ENCODE measurements around the gene IRAK2. TPM values are rescaled to one million over a fixed set of nuclear protein-coding genes. Genes with fewer than 3 reads are reported as not detected.

Gene IRAK2
- total RNA-seq, 1 donor from 2014 or later, result 0.20 TPM

GRCh38 chr3:10188804-10189556, 24.3 kb downstream of the IRAK2 start:
- Mint-ChIP-seq H3K9me3 (ENCODE audit: unreplicated experiment) (peaks cover 4% of the 10 kb centered on the region), H3K36me3 (ENCODE audit: unreplicated experiment) (no peaks in the 10 kb centered on the region), H3K4me1 (ENCODE audit: low read depth, unreplicated experiment) (no peaks in the 10 kb centered on the region), H3K4me3 (ENCODE audit: unreplicated experiment) (no peak overlapping the region), H3K27ac (ENCODE audit: unreplicated experiment) (no peak overlapping the region), H3K27me3 (ENCODE audit: unreplicated experiment) (peaks cover 4% of the 10 kb centered on the region)
- no peak for TF ChIP-seq CTCF (IDR thresholded peaks at IDR 0.05; ENCODE audit: partially characterized antibody, unreplicated experiment)
- DNase-seq, result no peak

- no peak for DNase-seq
- Mint-ChIP-seq H3K4me1 (ENCODE audit: low read depth, unreplicated experiment) (no peaks in the 10 kb centered on the region), H3K9me3 (ENCODE audit: unreplicated experiment) (peaks cover 4% of the 10 kb centered on the region), H3K27ac (ENCODE audit: unreplicated experiment) (no peak overlapping the region), H3K4me3 (ENCODE audit: unreplicated experiment) (no peak overlapping the region), H3K27me3 (ENCODE audit: unreplicated experiment) (peaks cover 2% of the 10 kb centered on the region), H3K36me3 (ENCODE audit: unreplicated experiment) (no peaks in the 10 kb centered on the region)
- no peak for TF ChIP-seq CTCF (IDR thresholded peaks at IDR 0.05; ENCODE audit: partially characterized antibody, unreplicated experiment)
Measured at GRCh38 chr3:10189557-10190354, 25.0 kb downstream of the IRAK2 start.

GRCh38 chr3:10192953-10193691, 28.4 kb downstream of the IRAK2 start:
- no peak for DNase-seq
- Mint-ChIP-seq H3K27me3 (ENCODE audit: unreplicated experiment) (peaks cover 2% of the 10 kb centered on the region), H3K4me3 (ENCODE audit: unreplicated experiment) (no peak overlapping the region), H3K4me1 (ENCODE audit: low read depth, unreplicated experiment) (peaks cover 1% of the 10 kb centered on the region), H3K36me3 (ENCODE audit: unreplicated experiment) (no peaks in the 10 kb centered on the region), H3K27ac (ENCODE audit: unreplicated experiment) (no peak overlapping the region), H3K9me3 (ENCODE audit: unreplicated experiment) (peaks cover 4% of the 10 kb centered on the region)
- peak; percentile 11 for TF ChIP-seq CTCF (IDR thresholded peaks at IDR 0.05; ENCODE audit: partially characterized antibody, unreplicated experiment)

GRCh38 chr3:10193692-10194327, 29.1 kb downstream of the IRAK2 start:
- Mint-ChIP-seq H3K27me3 (ENCODE audit: unreplicated experiment) (peaks cover 2% of the 10 kb centered on the region), H3K27ac (ENCODE audit: unreplicated experiment) (no peak overlapping the region), H3K4me1 (ENCODE audit: low read depth, unreplicated experiment) (peaks cover 1% of the 10 kb centered on the region), H3K36me3 (ENCODE audit: unreplicated experiment) (no peaks in the 10 kb centered on the region), H3K4me3 (ENCODE audit: unreplicated experiment) (no peak overlapping the region), H3K9me3 (ENCODE audit: unreplicated experiment) (peaks cover 4% of the 10 kb centered on the region)
- no peak for DNase-seq
- no peak for TF ChIP-seq CTCF (IDR thresholded peaks at IDR 0.05; ENCODE audit: partially characterized antibody, unreplicated experiment)

Measured in glutamatergic neuron (in vitro differentiated cells).